ENCODE data around the gene GSE1.

DNA sequence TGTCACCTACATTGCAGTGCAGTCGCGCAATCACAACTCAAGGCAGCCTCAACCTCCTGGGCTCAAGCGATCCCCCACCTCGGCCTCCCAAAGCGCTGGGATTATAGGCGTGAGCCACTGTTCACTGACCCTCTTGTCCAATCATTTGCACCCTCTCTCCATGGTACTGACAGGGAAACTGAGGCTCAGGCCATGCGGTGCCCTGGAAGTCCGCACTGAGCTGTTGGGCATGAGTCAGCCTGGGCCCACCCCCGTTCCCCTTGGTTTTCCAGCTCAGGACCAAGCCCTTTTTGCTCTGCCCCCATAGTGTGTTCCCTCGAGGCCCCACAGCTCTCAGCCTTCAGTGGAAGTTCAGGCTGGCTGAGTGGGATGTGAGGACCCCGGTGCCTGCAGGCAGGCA is 10.1 kb downstream of the GSE1 start:
- TF ChIP-seq, protein P1, sequence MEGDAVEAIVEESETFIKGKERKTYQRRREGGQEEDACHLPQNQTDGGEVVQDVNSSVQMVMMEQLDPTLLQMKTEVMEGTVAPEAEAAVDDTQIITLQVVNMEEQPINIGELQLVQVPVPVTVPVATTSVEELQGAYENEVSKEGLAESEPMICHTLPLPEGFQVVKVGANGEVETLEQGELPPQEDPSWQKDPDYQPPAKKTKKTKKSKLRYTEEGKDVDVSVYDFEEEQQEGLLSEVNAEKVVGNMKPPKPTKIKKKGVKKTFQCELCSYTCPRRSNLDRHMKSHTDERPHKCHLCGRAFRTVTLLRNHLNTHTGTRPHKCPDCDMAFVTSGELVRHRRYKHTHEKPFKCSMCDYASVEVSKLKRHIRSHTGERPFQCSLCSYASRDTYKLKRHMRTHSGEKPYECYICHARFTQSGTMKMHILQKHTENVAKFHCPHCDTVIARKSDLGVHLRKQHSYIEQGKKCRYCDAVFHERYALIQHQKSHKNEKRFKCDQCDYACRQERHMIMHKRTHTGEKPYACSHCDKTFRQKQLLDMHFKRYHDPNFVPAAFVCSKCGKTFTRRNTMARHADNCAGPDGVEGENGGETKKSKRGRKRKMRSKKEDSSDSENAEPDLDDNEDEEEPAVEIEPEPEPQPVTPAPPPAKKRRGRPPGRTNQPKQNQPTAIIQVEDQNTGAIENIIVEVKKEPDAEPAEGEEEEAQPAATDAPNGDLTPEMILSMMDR (IDR thresholded peaks at IDR 0.05; ENCODE audit: low read depth, low read length), result no peak
- TF ChIP-seq POLR2A (IDR thresholded peaks at IDR 0.05; ENCODE audit: extremely low read depth, insufficient read length) (no peak), MYC (IDR thresholded peaks at IDR 0.05; ENCODE audit: low read depth, low read length) (no peak)
- TF ChIP-seq, protein P2, sequence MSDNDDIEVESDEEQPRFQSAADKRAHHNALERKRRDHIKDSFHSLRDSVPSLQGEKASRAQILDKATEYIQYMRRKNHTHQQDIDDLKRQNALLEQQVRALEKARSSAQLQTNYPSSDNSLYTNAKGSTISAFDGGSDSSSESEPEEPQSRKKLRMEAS (IDR thresholded peaks at IDR 0.05; ENCODE audit: low read depth, low read length), result no peak

Measured in NB4 (cell line).